Posterior cingulate gyrus (tissue), 11 donors: Measurements from ENCODE around the gene HPN.
A peak's percentile ranks its signal among the peaks of the same experiment; 100 is the strongest.
"Not testable (repeated sequence)": the region's sequence is repeated elsewhere in the genome, so short reads cannot be mapped to it uniquely, and the experiment has no call there.

Experiments
- DNase-seq, 10 donors: peaks; one replicate each; pipeline versions ENCODE4 v3.0.0 to v3.0.0-alpha.2; 2020 to 2021; ENCODE audit warnings: mixed read lengths in 3 of 10
- intact Hi-C: fragments of 100-400 bp; cut with DNase I; formaldehyde crosslinking; loops from one replicate; pipeline ENCODE4 v1.15.1; 2023

HPN gene

DNA sequence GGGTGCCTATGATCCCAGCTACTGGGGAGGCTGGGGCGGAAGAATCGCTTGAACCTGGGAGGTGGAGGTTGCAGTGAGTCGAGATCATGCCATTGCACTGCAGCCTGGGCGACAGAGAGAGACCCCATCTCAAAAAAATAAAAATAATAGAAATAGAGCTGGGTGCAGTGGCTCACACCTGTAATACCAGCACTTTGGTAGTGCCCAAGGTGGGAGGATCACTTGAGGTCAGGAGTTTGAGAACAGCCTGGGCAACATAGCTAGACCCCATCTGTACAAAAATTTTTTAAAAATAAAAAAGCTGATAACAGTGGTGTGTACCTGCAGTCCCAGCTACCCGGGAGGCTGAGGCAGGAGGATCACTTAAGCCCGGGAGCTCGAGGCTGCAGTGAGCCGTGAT is 34.1 kb upstream of the HPN start:
- intact Hi-C loops, result not testable (repeated sequence)
- DNase-seq, result peak in 2 of 10 donors; percentile 28 to 45

GRCh38 chr19:35008891-35009341 is 32.6 kb upstream of the HPN start:
- intact Hi-C loops, result no loop called here
- no peak for DNase-seq

- DNase-seq, result no peak
- intact Hi-C loops, result no loop called here
Measured at GRCh38 chr19:35009424-35010415, 31.8 kb upstream of the HPN start.

GRCh38 chr19:35011091-35011689 is 30.3 kb upstream of the HPN start:
- intact Hi-C loops, result no loop called here
- DNase-seq, result no peak

- DNase-seq, result no peak
- intact Hi-C loops, result no loop called here
Measured at GRCh38 chr19:35011737-35012682, 29.5 kb upstream of the HPN start.

DNA sequence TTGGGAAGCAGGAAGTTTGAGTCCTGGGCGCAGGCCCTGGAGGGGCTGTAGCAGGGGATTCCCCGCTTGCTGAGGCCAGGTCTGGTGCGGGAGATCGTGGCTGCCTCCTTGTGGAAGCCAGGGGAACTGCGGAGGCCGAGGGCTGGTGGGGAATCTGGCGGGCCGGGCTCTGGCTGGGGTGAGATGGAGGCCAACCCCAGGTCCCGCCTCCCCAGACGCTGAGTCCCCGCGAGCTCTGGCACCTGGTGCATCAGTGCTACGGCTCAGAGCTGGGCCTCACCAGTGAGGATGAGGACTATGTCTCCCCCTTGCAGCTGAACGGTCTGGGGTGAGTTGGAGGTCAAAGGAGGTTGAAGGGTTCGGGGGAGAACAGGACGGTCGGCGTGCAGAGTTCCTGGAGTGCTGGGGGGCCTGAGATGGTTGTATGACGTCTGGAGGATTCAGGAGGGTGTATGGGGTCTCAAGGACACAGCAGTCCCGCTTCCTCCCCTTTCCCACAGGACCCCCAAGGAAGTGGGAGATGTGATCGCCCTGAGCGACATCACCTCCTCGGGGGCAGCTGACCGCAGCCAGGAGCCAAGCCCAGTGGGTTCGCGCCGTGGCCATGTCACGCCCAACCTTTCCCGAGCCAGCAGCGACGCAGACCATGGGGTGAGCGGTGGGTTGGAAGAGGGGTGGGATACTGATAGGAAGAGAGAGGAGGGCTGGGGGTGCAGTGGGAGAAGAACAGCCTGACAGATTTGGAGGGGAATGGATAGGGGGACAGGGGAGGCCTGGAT is 28.3 kb upstream of the HPN start:
- intact Hi-C loops, result loop anchor here (1.0 kb wide), 1 partner anchor 40 kb away; no protein-coding TSS in a partner anchor

DNA sequence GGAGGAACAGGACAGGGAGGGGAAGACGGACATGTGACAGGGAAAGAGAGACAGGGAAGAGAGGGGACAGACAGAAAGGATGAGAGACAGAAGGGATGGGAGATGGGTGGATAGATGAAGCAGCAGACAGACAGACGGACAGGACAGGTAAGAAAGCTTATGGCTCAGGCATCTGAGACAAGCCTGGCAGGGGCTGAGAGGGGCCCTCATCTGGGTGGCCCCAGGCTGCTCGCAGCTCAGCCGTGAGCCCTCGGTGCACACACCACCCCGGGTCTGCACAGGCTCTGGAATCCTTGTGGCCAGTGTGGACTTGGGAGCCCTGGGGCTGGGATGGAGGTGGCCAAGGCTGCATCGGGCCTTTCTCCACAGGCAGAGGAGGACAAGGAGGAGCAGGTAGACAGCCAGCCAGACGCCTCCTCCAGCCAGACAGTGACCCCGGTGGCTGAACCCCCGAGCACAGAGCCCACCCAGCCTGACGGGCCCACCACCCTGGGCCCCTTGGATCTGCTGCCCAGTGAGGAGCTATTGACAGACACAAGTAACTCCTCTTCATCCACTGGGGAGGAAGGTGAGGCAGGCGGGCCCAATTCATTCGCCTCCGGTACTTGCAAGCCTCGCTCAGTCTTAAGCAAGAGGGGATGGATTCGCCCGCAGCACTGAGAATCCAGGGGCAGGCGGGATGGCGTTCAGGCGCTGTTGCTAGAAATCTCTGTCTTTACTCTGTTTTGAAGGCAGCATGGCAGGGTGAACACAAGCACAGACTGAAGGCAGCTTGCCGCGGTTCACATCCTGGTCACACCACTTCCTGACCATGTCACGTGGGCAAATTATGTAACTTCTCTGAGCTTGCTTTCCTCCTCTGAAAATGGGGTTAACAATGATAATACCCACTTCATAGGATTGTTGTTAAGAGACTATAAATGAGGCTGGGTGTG is 27.4 kb upstream of the HPN start:
- DNase-seq, result no peak
- intact Hi-C loops, result loop anchor here (1.0 kb wide), 1 partner anchor 41 kb away; no protein-coding TSS in a partner anchor

More for the DNA sequence above, 28.3 kb upstream of the HPN start:
- DNase-seq, result peak in 8 of 10 donors; percentile 46 to 94 (median 68)

- DNase-seq, intact Hi-C loops: not testable (repeated sequence)
Measured at GRCh38 chr19:35014774-35015173, 26.7 kb upstream of the HPN start.

DNA sequence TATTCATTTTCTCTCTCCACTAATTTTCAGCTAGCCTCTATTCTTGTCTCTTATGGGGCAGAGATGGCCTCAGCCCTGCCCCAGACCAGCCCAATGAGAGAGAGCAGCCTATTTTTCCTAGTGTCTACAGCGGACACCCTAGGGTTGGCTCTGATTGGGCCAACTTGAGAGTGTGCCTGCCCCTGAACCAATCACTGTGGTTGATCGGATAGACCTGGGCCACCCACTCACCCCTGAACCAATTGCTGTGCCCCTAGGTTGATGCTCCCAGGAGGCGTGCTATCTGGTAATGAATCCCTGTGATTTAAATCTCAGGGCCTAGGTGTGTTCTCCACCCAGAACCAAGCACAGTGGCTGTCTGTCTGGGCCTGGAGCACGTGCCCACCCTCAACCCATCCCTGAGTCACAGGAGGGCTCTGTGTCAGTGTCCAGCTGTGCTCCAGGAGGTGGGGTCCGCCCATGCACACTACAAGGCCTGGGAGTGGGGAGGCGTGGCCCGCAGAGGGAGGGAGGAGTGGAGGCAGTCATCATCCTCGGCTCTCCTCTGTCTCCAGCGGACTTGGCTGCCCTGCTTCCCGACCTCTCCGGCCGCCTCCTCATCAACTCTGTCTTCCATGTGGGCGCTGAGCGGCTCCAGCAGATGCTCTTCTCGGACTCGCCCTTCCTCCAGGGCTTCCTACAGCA is 26.1 kb upstream of the HPN start:
- DNase-seq, result no peak
- intact Hi-C loops, result no loop called here

GRCh38 chr19:35015954-35016351 is 25.6 kb upstream of the HPN start:
- intact Hi-C loops, result no loop called here
- DNase-seq, result no peak

DNA sequence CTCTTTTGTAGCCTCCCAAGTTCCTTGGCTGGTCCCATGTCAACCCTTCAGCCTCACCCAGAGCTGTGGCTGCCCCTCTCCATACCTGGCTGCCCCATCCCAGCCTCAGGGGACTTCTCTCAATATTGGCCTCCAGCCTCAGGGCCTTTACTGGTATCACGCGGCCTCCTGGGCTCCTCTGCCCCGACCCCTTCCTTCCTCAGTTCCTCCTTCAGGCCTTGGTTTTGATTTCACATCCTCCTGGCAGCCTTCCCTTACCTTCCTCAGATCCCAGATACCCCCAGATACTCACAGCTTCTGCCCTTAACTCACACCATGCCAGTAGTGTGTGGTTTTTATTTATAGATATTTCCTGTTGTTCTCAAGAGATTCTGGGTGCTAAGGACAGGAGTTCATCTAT is 24.0 kb upstream of the HPN start:
- intact Hi-C loops, result no loop called here

DNA sequence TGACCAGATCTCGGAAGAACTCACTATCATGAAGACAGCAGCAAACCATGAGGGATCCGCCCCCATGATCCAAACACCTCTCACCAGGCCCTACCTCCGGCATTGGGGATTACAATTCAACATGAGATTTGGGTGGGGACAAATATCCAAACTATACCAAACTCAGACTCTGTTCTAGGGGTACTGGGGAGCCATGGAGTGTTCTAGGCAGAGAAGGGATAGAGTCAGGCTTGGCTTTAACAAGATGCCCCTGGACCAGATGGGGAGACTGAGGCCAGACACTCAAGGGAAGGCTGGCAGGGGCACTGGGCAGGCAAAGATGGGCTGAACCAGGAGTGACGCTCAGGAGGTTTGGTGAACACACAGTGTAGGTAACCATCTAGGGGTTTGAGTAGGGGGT is 23.1 kb upstream of the HPN start:
- no peak for DNase-seq
- intact Hi-C loops, result no loop called here

More for the DNA sequence above, 24.0 kb upstream of the HPN start:
- DNase-seq, result no peak

DNA sequence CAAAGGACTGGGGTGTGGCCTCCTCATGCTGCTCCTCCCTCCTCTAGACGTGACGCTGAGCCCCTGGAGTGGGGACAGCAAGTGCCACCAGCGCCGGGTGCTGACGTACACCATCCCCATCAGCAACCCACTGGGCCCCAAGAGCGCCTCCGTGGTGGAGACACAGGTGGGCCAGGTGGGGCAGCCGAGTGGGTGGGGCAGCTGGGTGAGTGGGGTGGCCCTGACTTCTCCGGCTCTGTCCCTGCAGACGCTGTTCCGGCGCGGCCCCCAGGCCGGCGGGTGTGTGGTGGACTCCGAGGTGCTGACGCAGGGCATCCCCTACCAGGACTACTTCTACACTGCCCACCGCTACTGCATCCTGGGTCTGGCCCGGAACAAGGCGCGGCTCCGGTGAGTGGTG is 22.4 kb upstream of the HPN start:
- intact Hi-C loops, result no loop called here
- DNase-seq, result no peak

- DNase-seq, result peak in 1 of 10 donors; percentile 67
- intact Hi-C loops, result no loop called here
Measured at GRCh38 chr19:35021016-35021415, 20.5 kb upstream of the HPN start.

- intact Hi-C loops, result no loop called here
- DNase-seq, result peak in 1 of 10 donors; percentile 70
Measured at GRCh38 chr19:35021596-35021995, 19.9 kb upstream of the HPN start.

DNA sequence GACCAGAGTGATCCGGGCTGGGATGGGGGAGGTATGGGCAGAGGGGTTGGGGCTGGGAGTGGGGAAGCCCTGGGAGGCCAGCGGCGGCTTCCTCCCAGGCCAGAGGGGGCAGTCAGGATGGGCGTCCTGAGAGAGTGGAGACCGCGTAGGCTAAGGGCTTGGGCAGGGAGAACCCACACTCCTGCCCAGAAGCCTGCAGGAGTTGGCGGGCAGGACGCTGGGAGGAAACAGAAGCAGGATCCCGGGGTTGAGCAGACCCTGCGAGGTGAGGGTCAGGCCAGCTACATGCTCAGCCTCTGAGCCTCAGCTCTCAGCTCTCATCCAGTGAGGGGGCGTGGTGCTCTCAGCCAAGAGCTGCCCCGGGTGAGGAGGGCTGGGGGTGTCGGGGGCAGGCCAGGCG is 19.1 kb upstream of the HPN start:
- DNase-seq, result no peak
- intact Hi-C loops, result no loop called here

GRCh38 chr19:35023428-35023827 is 18.1 kb upstream of the HPN start:
- intact Hi-C loops, result no loop called here
- DNase-seq, result peak in 1 of 10 donors; percentile 74

DNA sequence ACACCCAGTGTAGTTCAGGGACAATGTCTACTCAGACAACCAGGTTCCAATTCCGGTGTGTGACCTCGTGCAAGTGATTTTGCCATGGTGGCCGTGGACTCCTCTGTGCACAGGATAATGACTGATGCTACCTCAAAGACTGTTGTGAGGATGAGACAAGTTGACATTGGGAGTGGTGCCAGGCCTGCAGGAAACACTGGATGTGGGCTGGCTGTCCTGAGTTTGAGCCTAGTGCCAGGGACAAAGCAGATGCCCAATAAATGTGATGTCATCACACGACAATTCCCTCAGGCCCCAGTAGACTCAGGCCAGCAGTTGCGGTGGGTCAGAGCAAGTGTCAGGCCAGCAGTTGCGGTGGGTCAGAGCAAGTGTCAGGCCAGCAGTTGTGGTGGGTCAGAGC is 17.4 kb upstream of the HPN start:
- intact Hi-C loops, result no loop called here
- DNase-seq, result no peak
